ENCODE data around the gene UBE2H.

DNA sequence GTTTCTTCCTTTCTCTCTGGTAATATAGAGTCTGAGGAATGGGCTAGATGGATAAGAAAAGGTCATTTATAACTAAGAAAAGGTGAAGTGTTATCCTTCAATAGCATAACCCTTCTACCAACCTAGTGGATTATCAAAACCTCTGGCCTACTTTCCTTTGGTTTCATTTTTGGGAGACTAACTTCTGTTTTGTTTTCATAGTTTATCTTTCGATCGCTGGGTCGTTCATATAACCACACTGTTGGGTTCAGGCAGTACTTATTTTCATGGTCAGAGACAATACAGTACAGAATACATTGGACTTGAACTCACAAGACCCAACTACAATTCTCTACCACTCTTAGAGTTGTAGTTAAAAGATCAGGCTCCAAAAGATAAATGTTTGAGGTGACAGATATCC lies 86.5 kb downstream of the UBE2H start:
- TF ChIP-seq POLR2A (IDR thresholded peaks at IDR 0.05) = no peak
- TF ChIP-seq, protein P1, sequence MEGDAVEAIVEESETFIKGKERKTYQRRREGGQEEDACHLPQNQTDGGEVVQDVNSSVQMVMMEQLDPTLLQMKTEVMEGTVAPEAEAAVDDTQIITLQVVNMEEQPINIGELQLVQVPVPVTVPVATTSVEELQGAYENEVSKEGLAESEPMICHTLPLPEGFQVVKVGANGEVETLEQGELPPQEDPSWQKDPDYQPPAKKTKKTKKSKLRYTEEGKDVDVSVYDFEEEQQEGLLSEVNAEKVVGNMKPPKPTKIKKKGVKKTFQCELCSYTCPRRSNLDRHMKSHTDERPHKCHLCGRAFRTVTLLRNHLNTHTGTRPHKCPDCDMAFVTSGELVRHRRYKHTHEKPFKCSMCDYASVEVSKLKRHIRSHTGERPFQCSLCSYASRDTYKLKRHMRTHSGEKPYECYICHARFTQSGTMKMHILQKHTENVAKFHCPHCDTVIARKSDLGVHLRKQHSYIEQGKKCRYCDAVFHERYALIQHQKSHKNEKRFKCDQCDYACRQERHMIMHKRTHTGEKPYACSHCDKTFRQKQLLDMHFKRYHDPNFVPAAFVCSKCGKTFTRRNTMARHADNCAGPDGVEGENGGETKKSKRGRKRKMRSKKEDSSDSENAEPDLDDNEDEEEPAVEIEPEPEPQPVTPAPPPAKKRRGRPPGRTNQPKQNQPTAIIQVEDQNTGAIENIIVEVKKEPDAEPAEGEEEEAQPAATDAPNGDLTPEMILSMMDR (IDR thresholded peaks at IDR 0.05 in 4 of 5, conservative IDR thresholded peaks at IDR 0.05 in 1 of 5) = no peak
